Measurements from ENCODE around the gene WHRN. TPM values are rescaled to one million over a fixed set of nuclear protein-coding genes. Genes with fewer than 3 reads are reported as not detected.

The WHRN gene
- total and polyA plus RNA-seq, 2 of the 8 experiments (the other 6 are each of a cell fraction or from before 2014, with no cell fraction given), result 4.4 to 7.7 TPM

DNA sequence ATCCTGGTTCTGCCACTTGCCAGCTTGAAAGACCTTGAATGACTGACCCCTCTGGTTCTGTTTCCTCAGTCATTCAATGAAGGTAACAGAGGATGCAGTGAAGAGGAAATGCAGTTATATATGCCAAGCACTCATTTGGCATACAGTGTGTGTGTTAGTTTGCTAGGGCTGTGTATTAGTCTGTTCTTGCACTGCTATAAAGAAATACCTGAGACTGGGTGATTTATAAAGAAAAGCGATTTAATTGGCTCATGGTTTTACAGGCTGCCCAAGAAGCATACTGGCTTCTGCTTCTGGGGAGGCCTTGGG, 8.6 kb upstream of the WHRN start (continued):
- TF ChIP-seq CHD7 (IDR thresholded peaks at IDR 0.05; ENCODE audit: insufficient replicate concordance, low read length) (no peak), CEBPB (IDR thresholded peaks at IDR 0.05; ENCODE audit: low read depth, low read length) (no peak), SIRT6 (IDR thresholded peaks at IDR 0.05; ENCODE audit: low read length) (no peak), NANOG (IDR thresholded peaks at IDR 0.05; ENCODE audit: insufficient read depth, low read depth, low read length, poor library complexity, severe bottlenecking) (no peak), CHD2 (IDR thresholded peaks at IDR 0.05; ENCODE audit: low read length) (no peak)

Data from H1 (cell line).